ENCODE results near the gene HTRA2. TPM values are rescaled to one million over a fixed set of nuclear protein-coding genes. Genes with fewer than 3 reads are reported as not detected.

Gene HTRA2
- total and polyA plus RNA-seq, 9 of the 15 experiments (the other 6 are each of a cell fraction or from before 2014, with no cell fraction given) = 54.2 to 71.2 (median 65.8) TPM

GRCh38 chr2:74573747-74574562, 44.2 kb downstream of the HTRA2 start (continued):
- no peak for TF ChIP-seq POLR2AphosphoS5 (IDR thresholded peaks at IDR 0.05; ENCODE audit: control insufficient read depth, insufficient read depth, low read depth, low read length)
- no peak for TF ChIP-seq REST (IDR thresholded peaks at IDR 0.05; ENCODE audit: borderline replicate concordance)
- no peak for TF ChIP-seq REST (CRISPR knock-in tag; IDR thresholded peaks at IDR 0.05; ENCODE audit: low read depth)
- TF ChIP-seq SMAD3 (CRISPR knock-in tag; conservative IDR thresholded peaks at IDR 0.05) = no peak
- TF ChIP-seq MGA (IDR thresholded peaks at IDR 0.05) = no peak; the same call in 1 of the 2 replicates

All from K562 (cell line).